Panc1 (cell line): ENCODE data around the gene PRKCD.

ENCODE experiments used
- POLR2AphosphoS5 ChIP-seq: IDR thresholded peaks from 2 replicates; pipeline ENCODE4 v1.6.1; 2012; ENCODE audit warnings: mild to moderate bottlenecking, low read depth, low read length, moderate library complexity
- REST ChIP-seq, 2 experiments: IDR thresholded peaks; 2 replicates each; pipeline ENCODE4 v1.6.1; 2011 to 2012; ENCODE audit warnings: low read depth in 2 of 2, control low read depth in 1 of 2, low read length in 1 of 2, mild to moderate bottlenecking in 1 of 2, moderate library complexity in 1 of 2; ENCODE audit not compliant: insufficient read depth in 1 of 2
- SIN3A ChIP-seq: IDR thresholded peaks from 2 replicates; pipeline ENCODE4 v1.6.1; 2012; ENCODE audit warnings: low read depth, mild to moderate bottlenecking, low read length, moderate library complexity, borderline replicate concordance; ENCODE audit not compliant: insufficient read depth
- TCF7L2 ChIP-seq: IDR thresholded peaks from 2 replicates; pipeline ENCODE4 v1.6.1; 2011; ENCODE audit warnings: mild to moderate bottlenecking, low read depth, low read length, inconsistent platforms
- TF ChIP-seq, protein P1 (sequence below): fragments of 450-650 bp; IDR thresholded peaks from 2 replicates; pipeline ENCODE4 v1.5.1; 2017; ENCODE audit warnings: mild to moderate bottlenecking

- TF ChIP-seq REST (IDR thresholded peaks at IDR 0.05; ENCODE audit: insufficient read depth in 1 of 2, low read depth in 2 of 2, low read length in 1 of 2) (no peak), POLR2AphosphoS5 (no peak), SIN3A (no peak), TCF7L2 (no peak)
- TF ChIP-seq, protein P1, sequence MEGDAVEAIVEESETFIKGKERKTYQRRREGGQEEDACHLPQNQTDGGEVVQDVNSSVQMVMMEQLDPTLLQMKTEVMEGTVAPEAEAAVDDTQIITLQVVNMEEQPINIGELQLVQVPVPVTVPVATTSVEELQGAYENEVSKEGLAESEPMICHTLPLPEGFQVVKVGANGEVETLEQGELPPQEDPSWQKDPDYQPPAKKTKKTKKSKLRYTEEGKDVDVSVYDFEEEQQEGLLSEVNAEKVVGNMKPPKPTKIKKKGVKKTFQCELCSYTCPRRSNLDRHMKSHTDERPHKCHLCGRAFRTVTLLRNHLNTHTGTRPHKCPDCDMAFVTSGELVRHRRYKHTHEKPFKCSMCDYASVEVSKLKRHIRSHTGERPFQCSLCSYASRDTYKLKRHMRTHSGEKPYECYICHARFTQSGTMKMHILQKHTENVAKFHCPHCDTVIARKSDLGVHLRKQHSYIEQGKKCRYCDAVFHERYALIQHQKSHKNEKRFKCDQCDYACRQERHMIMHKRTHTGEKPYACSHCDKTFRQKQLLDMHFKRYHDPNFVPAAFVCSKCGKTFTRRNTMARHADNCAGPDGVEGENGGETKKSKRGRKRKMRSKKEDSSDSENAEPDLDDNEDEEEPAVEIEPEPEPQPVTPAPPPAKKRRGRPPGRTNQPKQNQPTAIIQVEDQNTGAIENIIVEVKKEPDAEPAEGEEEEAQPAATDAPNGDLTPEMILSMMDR = no peak
Observed at GRCh38 chr3:53137835-53138446, 23.1 kb upstream of the PRKCD start.
